Bronchial epithelial cell (primary cell): ENCODE measurements around the gene ADH1A. TPM values are rescaled to one million over a fixed set of nuclear protein-coding genes. Genes with fewer than 3 reads are reported as not detected.

ENCODE experiments used
- DNase-seq: peaks from one replicate; pipeline ENCODE4 v3.0.0-alpha.2; 2010; ENCODE audit warnings: low read depth
- FAIRE-seq: peaks from 2 replicates; lab custom pipeline; 2011; peaks lifted over from hg19 to GRCh38; lab: Jason Lieb, UNC
- H3K27me3 ChIP-seq: 2 replicates; pipeline ENCODE4 v1.5.1; 2011; ENCODE audit warnings: low read length; ENCODE audit not compliant: control insufficient read depth, insufficient read depth
- H3K36me3 ChIP-seq: 2 replicates; pipeline ENCODE4 v1.5.1; 2011; ENCODE audit warnings: low read length; ENCODE audit not compliant: control insufficient read depth, insufficient read depth
- H3K4me3 ChIP-seq: 2 replicates; pipeline ENCODE4 v1.5.1; 2011; ENCODE audit warnings: mild to moderate bottlenecking, low read depth, low read length, control low read depth
- CTCF ChIP-seq: IDR thresholded peaks from 2 replicates; pipeline ENCODE4 v1.5.1; 2011; ENCODE audit warnings: mild to moderate bottlenecking, moderate library complexity, low read length, control low read depth, inconsistent platforms; ENCODE audit not compliant: insufficient read depth, severe bottlenecking
- total RNA-seq: library from RNA; depleted of rRNA; stranded (reverse); fragments of >200 nt; gene quantifications from 2 replicates; pipeline ENCODE4 v1.2.1, GENCODE V29; 2014

ADH1A gene
- not detected in 2 replicates for total RNA-seq

- FAIRE-seq (no peak), DNase-seq (no peak)
- TF ChIP-seq CTCF: no peak
- H3K4me3 ChIP-seq: no peak within 1 kb of the TSS
- H3K27me3 ChIP-seq: no peaks in the 10 kb centered on the region
- H3K36me3 ChIP-seq: no peaks in the 10 kb centered on the region
Measured at GRCh38 chr4:99290848-99291786, at the start of gene ADH1A. TSS of gene ADH1A (minus strand) at chr4:99290985. CDS start at chr4:99290914, 71 bp downstream.

GRCh38 chr4:99339172-99339571, 48.4 kb upstream of the ADH1A start:
- no peak for FAIRE-seq
- Histone ChIP-seq H3K27me3 (no peaks in the 10 kb centered on the region), H3K4me3 (no peak overlapping the region), H3K36me3 (no peaks in the 10 kb centered on the region)
- no peak for DNase-seq
- no peak for TF ChIP-seq CTCF

GRCh38 chr4:99336553-99336952, 45.8 kb upstream of the ADH1A start:
- Histone ChIP-seq H3K36me3 (no peaks in the 10 kb centered on the region), H3K27me3 (no peaks in the 10 kb centered on the region), H3K4me3 (no peak overlapping the region)
- TF ChIP-seq CTCF: no peak
- DNase-seq (no peak), FAIRE-seq (peak; percentile 23)

- Histone ChIP-seq H3K27me3 (no peaks in the 10 kb centered on the region), H3K36me3 (no peaks in the 10 kb centered on the region), H3K4me3 (no peak overlapping the region)
- FAIRE-seq (peak; percentile 95), DNase-seq (no peak)
- TF ChIP-seq CTCF: no peak
Measured at GRCh38 chr4:99334880-99335279, 44.1 kb upstream of the ADH1A start.

- FAIRE-seq (no peak), DNase-seq (no peak)
- Histone ChIP-seq H3K36me3 (no peaks in the 10 kb centered on the region), H3K4me3 (no peak overlapping the region), H3K27me3 (no peaks in the 10 kb centered on the region)
- TF ChIP-seq CTCF: no peak
Measured at GRCh38 chr4:99330648-99331047, 39.9 kb upstream of the ADH1A start.
